Measurements from ENCODE around the gene DHX8.

DNA sequence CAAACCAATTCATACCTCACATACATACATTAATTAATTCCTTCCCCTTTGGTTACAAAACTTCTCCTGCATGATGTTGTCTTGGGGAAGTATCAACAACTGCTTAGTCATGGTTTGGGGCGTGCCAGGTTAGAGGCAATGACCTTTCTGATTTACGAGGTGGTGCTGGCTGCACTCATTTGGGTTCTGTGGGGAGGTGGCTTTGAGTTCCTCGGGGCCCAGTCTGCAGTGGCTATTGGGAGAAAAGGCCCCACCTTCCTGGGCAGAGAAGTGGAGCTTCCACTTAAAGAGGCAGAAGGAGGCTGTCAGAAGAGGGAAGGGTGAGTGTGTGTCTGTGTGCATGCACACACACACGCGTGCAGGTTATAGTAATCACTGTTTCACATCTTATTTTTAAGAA is 72.5 kb downstream of the DHX8 start:
- TF ChIP-seq TCF7 (IDR thresholded peaks at IDR 0.05; ENCODE audit: borderline replicate concordance) = no peak
- no peak for TF ChIP-seq NR2C2 (IDR thresholded peaks at IDR 0.05; ENCODE audit: borderline replicate concordance, control insufficient read depth, insufficient read length, low read depth)
